BJ (cell line): Measurements from ENCODE around the gene BRPF1. TPM values are rescaled to one million over a fixed set of nuclear protein-coding genes. Genes with fewer than 3 reads are reported as not detected.

Experiments used
- CTCF ChIA-PET: fragments of 350-600 bp; formaldehyde crosslinking; extraction: SDS; loops from one replicate; lab custom pipeline; 2021; ENCODE audit warnings: antibody characterized with exemption, inconsistent platforms; lab: Yijun Ruan, JAX
- POLR2A ChIA-PET: fragments of 300-600 bp; sonication (Branson Sonifier 250); formaldehyde crosslinking; extraction: SDS; loops from one replicate; lab custom pipeline; 2021; ENCODE audit warnings: antibody characterized with exemption; lab: Charles Lee
- DNase-seq: peaks from one replicate; pipeline ENCODE4 v3.0.0-alpha.2; 2011; ENCODE audit warnings: low read depth
- H3K27me3 ChIP-seq: 2 replicates; pipeline ENCODE4 v1.6.0; 2011; ENCODE audit warnings: low read length; ENCODE audit not compliant: control insufficient read depth, insufficient read depth
- H3K36me3 ChIP-seq: 2 replicates; pipeline ENCODE4 v1.5.1; 2011; ENCODE audit warnings: low read length; ENCODE audit not compliant: control insufficient read depth, insufficient read depth
- H3K4me3 ChIP-seq: 2 replicates; pipeline ENCODE4 v1.5.1; 2011; ENCODE audit warnings: low read depth, mild to moderate bottlenecking, control low read depth, low read length
- polyA plus RNA-seq: library from polyadenylated mRNA; depleted of rRNA; stranded (reverse); fragments of >200 nt; gene quantifications from 2 replicates; pipeline ENCODE4 v1.2.3, GENCODE V29; 2011
- TF ChIP-seq, protein P1 (sequence below): IDR thresholded peaks from 2 replicates; pipeline ENCODE4 v1.5.1; 2011; ENCODE audit warnings: low read depth, mild to moderate bottlenecking, control low read depth, inconsistent platforms, low read length, moderate library complexity; ENCODE audit not compliant: insufficient read depth

Gene BRPF1
- polyA plus RNA-seq, 1 experiment: 10.0 TPM

DNA sequence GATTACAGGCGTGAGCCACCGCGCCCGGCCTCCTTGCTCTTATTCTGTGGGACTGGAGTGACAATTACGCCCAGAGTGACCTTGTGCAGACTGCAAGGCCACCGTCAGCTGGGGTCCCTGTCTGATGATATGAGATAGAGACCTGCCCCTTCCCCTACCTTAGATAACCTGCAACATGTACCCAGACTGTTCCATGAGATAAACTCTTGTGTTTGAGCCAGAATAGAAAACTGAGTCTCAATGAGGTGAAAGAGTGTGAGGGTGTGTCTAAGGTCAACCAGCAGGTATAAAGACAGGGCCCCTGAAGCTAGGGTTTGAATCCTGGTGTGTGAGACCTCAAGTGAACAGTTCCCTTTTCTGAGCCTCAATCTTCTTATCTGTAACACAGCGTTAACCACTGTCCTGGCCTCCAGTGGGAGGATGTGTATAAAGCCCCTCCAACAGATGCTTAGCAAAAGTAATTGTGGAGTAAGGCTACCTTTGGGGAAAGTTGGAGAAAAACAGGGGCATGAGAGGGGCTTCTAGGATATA lies 54.7 kb downstream of the BRPF1 start:
- TF ChIP-seq, protein P1, sequence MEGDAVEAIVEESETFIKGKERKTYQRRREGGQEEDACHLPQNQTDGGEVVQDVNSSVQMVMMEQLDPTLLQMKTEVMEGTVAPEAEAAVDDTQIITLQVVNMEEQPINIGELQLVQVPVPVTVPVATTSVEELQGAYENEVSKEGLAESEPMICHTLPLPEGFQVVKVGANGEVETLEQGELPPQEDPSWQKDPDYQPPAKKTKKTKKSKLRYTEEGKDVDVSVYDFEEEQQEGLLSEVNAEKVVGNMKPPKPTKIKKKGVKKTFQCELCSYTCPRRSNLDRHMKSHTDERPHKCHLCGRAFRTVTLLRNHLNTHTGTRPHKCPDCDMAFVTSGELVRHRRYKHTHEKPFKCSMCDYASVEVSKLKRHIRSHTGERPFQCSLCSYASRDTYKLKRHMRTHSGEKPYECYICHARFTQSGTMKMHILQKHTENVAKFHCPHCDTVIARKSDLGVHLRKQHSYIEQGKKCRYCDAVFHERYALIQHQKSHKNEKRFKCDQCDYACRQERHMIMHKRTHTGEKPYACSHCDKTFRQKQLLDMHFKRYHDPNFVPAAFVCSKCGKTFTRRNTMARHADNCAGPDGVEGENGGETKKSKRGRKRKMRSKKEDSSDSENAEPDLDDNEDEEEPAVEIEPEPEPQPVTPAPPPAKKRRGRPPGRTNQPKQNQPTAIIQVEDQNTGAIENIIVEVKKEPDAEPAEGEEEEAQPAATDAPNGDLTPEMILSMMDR: no peak
- CTCF ChIA-PET: interaction anchor here (0.7 to 0.9 kb wide), 2 partner anchors 16 to 19 kb away, joined by 3 to 4 read pairs; no protein-coding TSS in a partner anchor
- no peak for DNase-seq
- Histone ChIP-seq H3K36me3 (peaks cover 40% of the 10 kb centered on the region), H3K4me3 (no peak overlapping the region), H3K27me3 (no peaks in the 10 kb centered on the region)
- POLR2A ChIA-PET: no interaction called here

DNA sequence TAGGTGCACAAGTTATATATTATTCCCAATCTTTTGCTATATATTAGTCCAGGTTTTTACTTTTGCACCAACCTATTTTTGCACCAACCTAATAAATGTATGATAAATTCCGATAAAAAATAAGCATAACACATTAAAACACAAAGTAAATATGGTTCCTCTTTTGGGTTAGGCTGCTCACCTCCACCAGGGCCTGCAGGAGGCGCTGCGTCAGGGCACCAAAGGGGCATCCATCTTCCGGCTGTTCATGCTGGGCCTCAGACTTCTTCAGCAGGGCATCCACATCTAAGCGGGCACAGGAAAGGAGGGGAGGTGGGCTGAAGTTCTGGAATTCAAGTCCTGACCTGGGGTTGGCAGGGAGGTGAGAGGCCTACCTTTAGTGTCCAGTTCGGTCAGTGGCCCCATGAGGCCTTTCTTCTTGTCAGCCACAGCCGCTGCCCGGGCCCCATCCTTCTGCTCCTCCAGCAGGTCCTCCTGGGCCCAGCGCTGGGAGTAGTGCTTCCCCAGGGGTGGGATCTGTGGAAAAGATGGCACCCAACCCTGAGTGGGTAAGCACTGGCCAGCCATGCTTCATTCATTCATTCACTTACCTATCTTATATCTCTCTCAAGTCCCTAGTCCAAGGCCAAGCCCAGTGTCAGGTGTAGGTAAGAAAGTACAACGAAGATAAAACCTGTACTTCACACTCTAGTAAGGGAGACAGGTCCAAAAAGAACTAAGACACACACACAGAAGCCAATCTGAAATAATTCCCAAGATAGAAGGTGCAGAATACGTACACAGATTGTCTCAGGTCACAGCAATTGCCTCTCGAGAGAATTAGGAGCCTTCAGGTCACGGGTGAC lies 55.5 kb downstream of the BRPF1 start:
- TF ChIP-seq, protein P1: peak; percentile 51
- Histone ChIP-seq H3K27me3 (no peaks in the 10 kb centered on the region), H3K36me3 (peaks cover 39% of the 10 kb centered on the region), H3K4me3 (no peak overlapping the region)
- DNase-seq: no peak
- CTCF ChIA-PET: interaction anchor here (0.6 to 0.9 kb wide), 2 partner anchors 7 to 18 kb away, joined by 3 read pairs; no protein-coding TSS in a partner anchor
- POLR2A ChIA-PET: no interaction called here

DNA sequence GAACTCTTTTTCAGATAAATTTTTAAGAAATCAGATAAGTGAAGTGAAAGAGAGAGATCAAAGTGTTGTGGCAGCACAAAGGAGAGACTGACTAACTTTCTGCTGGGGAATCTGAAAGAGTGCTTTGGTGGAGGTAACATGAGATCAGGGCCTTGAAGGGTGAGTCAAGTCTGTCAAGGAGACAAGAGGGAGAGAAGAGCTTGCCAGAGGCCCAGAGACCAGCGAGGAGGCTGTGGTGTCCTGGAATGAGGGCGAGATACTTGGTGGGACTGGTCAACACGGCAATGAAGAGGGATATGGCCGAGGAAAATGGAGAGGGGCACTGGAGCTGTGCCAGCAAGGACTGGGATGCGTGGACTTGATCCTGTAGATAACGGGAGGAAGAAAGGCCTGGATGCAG lies 56.2 kb downstream of the BRPF1 start:
- ChIA-PET CTCF (interaction anchor here (0.6 to 1.4 kb wide), 2 partner anchors 7 to 21 kb away, joined by 3 to 4 read pairs; no protein-coding TSS in a partner anchor), POLR2A (no interaction called here)
- H3K4me3 ChIP-seq: no peak overlapping the region
- peaks cover 35% of the 10 kb centered on the region for H3K36me3 ChIP-seq
- H3K27me3 ChIP-seq: no peaks in the 10 kb centered on the region
- TF ChIP-seq, protein P1: no peak
- no peak for DNase-seq

DNA sequence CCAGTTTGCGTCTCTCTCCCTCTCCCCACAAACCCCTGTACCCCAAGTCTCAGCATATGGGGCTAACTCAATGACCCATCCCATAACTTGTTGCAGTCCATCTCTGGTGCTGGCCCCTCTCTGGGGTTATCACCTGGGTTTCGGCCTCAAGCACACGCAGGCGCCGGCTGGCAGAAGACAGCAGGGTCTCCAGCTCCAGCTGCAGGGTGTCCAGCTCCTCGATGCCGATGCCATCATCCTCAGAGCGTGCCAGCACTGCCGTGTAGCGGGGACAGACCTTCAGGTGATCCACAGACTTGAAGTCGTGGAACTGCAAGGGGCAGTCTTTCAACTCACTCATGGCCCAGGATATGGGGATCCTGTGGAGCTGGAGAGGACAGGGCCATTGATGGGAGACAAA lies 59.6 kb downstream of the BRPF1 start:
- CTCF ChIA-PET: interaction anchor here (0.6 to 1.0 kb wide), 2 partner anchors 10 to 684 kb away, joined by 3 read pairs; no protein-coding TSS in a partner anchor
- Histone ChIP-seq H3K27me3 (no peaks in the 10 kb centered on the region), H3K4me3 (no peak overlapping the region), H3K36me3 (peaks cover 25% of the 10 kb centered on the region)
- POLR2A ChIA-PET: no interaction called here
- TF ChIP-seq, protein P1: no peak
- DNase-seq: no peak

DNA sequence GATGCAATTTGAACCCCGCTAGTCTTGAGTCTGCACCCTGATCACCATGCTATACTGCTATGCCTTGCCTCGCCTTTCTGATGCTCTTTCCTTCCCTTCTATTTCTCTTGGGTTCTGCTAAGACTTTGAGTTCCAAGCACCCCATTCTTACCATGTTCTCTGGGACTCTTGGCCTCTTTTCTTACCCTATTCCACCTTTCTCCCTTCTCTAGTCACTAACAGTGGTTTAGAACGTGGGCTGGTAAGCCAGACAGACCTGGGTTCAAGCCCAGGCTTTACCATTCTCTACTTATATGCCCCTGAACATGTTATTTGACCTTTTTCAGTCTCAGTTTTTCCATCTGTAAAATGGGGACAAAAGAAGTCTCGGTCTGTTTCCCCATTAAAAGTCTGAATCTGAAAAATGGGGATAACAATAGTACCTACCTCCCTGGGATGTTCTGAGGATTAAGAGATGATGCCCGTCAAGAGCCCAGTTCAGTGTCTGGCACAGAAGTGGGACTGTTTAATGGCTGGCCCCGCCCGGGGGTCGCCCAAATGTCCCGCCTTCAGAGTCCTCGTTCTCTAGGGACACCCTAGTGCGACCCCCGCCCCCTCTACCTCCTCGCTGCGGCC lies 60.4 kb downstream of the BRPF1 start:
- peak overlapping the region; percentile 100 for H3K4me3 ChIP-seq
- no peak for DNase-seq
- POLR2A ChIA-PET: interaction anchor here (1.0 kb wide), 1 partner anchor 17 kb away, joined by 4 read pairs; no protein-coding TSS in a partner anchor
- no peaks in the 10 kb centered on the region for H3K27me3 ChIP-seq
- peaks cover 22% of the 10 kb centered on the region for H3K36me3 ChIP-seq
- CTCF ChIA-PET: interaction anchor here (1.0 to 1.1 kb wide), 2 partner anchors 13 to 76 kb away, joined by 3 read pairs; no protein-coding TSS in a partner anchor
- TF ChIP-seq, protein P1: no peak
